SJCRH30 (cell line): ENCODE measurements around the gene LRIT1. TPM values are rescaled to one million over a fixed set of nuclear protein-coding genes. Genes with fewer than 3 reads are reported as not detected.

Experiments used
- DNase-seq, 2 experiments: peaks; one replicate each; pipeline ENCODE4 v3.0.0-alpha.2; 2015 to 2020
- H3K27ac ChIP-seq: fragments of 250-450 bp; sonication (Bioruptor Pico); 2 replicates; pipeline ENCODE4 v1.5.1; 2020; ENCODE audit warnings: mild to moderate bottlenecking, moderate library complexity
- H3K27me3 ChIP-seq: fragments of 250-450 bp; sonication (Bioruptor Pico); 2 replicates; pipeline ENCODE4 v1.5.1; 2020; ENCODE audit warnings: mild to moderate bottlenecking, moderate library complexity
- H3K36me3 ChIP-seq: fragments of 250-450 bp; sonication (Bioruptor Pico); 2 replicates; pipeline ENCODE4 v1.5.1; 2020; ENCODE audit warnings: mild to moderate bottlenecking, moderate library complexity
- H3K4me1 ChIP-seq: fragments of 250-450 bp; sonication (Bioruptor Pico); 2 replicates; pipeline ENCODE4 v1.5.1; 2020; ENCODE audit warnings: mild to moderate bottlenecking, moderate library complexity
- H3K4me3 ChIP-seq: fragments of 250-450 bp; sonication (Bioruptor Pico); 2 replicates; pipeline ENCODE4 v1.5.1; 2020; ENCODE audit warnings: mild to moderate bottlenecking, moderate library complexity
- H3K9me3 ChIP-seq: fragments of 250-450 bp; sonication (Bioruptor Pico); replicated peaks from 2 replicates; pipeline ENCODE4 v1.5.1; 2020; ENCODE audit warnings: mild to moderate bottlenecking, moderate library complexity
- total RNA-seq: library from RNA; depleted of rRNA; stranded (reverse); fragments of >200 nt; shearing (Covaris generic); gene quantifications from 2 replicates; pipeline ENCODE4 v1.2.3, GENCODE V29; 2014

LRIT1 gene
- total RNA-seq, 1 experiment from 2014 or later, result not detected

GRCh38 chr10:84234479-84234878 lies 6.9 kb downstream of the LRIT1 start:
- Histone ChIP-seq H3K27ac (no peak overlapping the region), H3K4me1 (no peaks in the 10 kb centered on the region), H3K9me3 (no peaks in the 10 kb centered on the region), H3K36me3 (no peaks in the 10 kb centered on the region), H3K4me3 (no peak overlapping the region), H3K27me3 (no peaks in the 10 kb centered on the region)
- DNase-seq, result no peak

DNA sequence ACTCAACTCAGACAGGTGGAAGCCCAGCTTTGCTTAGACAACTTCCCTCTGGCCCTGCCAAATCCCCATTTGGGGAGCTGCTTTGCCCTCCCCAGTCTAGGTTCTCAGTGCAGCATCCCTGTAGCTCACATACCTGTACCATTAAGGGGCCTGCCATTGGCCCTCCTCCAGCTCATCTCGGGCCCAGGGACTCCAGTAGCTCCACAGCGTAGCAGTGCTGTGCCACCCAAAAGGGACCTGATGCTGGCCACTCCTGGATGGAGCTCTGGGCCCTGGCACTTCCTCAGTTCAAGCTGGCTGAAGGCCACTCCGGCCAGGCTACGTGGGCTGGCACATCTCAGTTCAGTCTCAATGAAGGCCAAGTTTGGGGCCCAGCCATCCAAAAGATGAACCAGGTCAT lies 7.4 kb downstream of the LRIT1 start:
- no peak overlapping the region for H3K27ac ChIP-seq
- H3K4me3 ChIP-seq, result no peak overlapping the region
- no peaks in the 10 kb centered on the region for H3K9me3 ChIP-seq
- H3K27me3 ChIP-seq, result no peaks in the 10 kb centered on the region
- no peaks in the 10 kb centered on the region for H3K36me3 ChIP-seq
- no peaks in the 10 kb centered on the region for H3K4me1 ChIP-seq
- DNase-seq, result no peak

DNA sequence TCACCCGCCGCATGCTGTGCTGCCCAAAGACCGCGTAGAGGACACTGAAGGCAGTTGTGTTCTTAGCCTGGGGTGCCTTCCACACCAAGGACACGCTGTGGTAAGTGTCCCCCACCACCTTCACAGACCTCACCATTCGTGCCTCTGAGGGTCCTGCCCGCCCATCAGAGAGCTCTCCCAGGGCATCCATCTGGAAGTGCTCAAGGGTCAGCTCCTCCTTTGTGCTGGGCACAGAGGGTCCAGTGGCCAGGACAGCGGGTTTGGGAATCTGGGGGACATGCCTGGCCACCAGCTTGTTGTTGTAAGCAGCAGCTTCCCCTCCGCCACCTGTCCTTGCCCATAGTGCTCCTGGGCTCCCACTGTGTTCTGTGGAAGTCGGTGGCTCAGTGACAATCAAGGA lies 9.0 kb downstream of the LRIT1 start:
- no peaks in the 10 kb centered on the region for H3K36me3 ChIP-seq
- no peak for DNase-seq
- no peak overlapping the region for H3K27ac ChIP-seq
- no peak overlapping the region for H3K4me3 ChIP-seq
- H3K4me1 ChIP-seq, result no peaks in the 10 kb centered on the region
- H3K27me3 ChIP-seq, result no peaks in the 10 kb centered on the region
- no peaks in the 10 kb centered on the region for H3K9me3 ChIP-seq

GRCh38 chr10:84230359-84230758 lies 11.0 kb downstream of the LRIT1 start:
- Histone ChIP-seq H3K36me3 (no peaks in the 10 kb centered on the region), H3K9me3 (no peaks in the 10 kb centered on the region), H3K4me1 (no peaks in the 10 kb centered on the region), H3K4me3 (no peak overlapping the region), H3K27ac (no peak overlapping the region), H3K27me3 (no peaks in the 10 kb centered on the region)
- no peak for DNase-seq

DNA sequence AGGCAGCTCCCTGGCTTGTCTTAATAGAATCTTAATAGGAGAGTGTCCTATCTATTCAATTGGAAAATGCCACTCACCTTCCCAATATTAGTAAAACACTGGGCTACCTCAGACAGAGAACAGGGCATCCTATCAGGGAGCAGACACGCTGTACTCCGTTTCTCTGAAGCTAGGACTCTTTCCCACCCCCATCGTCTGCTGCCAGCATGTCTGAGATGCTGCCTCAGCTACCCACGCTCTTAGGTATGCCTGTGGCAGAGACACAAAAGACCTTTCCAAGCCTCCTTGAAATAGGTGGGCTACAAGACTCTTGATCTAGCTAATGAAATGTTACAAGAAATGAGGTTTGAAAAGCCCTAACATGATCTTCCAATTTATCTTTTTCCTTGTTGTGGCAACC lies 13.5 kb downstream of the LRIT1 start:
- H3K27me3 ChIP-seq, result no peaks in the 10 kb centered on the region
- no peak overlapping the region for H3K27ac ChIP-seq
- H3K36me3 ChIP-seq, result no peaks in the 10 kb centered on the region
- H3K4me1 ChIP-seq, result no peaks in the 10 kb centered on the region
- no peak overlapping the region for H3K4me3 ChIP-seq
- no peak for DNase-seq
- H3K9me3 ChIP-seq, result no peaks in the 10 kb centered on the region

- H3K36me3 ChIP-seq, result no peaks in the 10 kb centered on the region
- H3K27me3 ChIP-seq, result no peaks in the 10 kb centered on the region
- DNase-seq, result no peak
- H3K27ac ChIP-seq, result no peak overlapping the region
- H3K4me3 ChIP-seq, result no peak overlapping the region
- no peaks in the 10 kb centered on the region for H3K9me3 ChIP-seq
- no peaks in the 10 kb centered on the region for H3K4me1 ChIP-seq
These were observed 14.7 kb downstream of the LRIT1 start for GRCh38 chr10:84226616-84227015.

DNA sequence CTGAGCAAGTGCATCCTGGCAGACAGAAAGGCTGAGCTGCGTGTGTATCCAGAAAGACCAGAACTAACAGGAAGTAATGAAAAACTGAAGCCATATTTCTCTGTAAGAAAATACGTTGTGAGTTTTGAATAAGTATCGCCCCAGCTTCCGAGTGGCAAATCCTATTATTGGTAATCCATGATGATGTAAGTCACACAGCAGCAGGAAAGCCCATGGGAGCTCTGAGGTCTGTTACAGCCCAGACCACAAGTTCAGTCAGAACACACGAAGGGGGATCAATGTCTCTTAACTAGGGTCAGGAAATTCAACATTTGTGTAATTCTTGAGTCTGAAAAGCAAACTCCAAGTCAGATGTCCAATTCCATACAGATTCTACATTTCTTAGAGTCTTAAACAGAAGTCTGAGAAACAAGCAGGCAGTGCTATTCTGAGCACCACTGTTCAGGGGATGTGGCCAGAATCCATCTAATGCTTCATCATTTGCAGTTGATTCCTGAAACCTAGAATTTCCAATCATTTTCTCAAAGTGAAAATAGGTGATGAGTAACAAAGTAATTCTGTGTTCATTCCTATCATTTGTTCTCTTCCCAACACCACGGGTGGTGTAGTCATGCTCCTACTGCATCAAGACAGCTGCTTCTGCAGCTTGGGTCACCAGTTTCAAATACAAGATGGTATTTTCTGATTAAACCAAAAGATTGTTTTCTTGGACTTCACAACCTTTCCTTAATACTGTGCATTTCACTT lies 15.7 kb downstream of the LRIT1 start, which contains the start of gene LRIT2:
Gene LRIT2, minus strand, starts transcription at position 118 of the 747 bp plus-strand sequence. Its CDS starts 24 bp downstream, at position 94.
- no peaks in the 10 kb centered on the region for H3K27me3 ChIP-seq
- H3K9me3 ChIP-seq, result no peaks in the 10 kb centered on the region
- H3K27ac ChIP-seq, result no peak within 1 kb of the TSS
- no peaks in the 10 kb centered on the region for H3K36me3 ChIP-seq
- DNase-seq, result no peak
- H3K4me1 ChIP-seq, result no peaks in the 10 kb centered on the region
- H3K4me3 ChIP-seq, result no peak within 1 kb of the TSS

GRCh38 chr10:84224411-84225028 lies 16.8 kb downstream of the LRIT1 start:
- DNase-seq, result peak; percentile 14 to 41

DNA sequence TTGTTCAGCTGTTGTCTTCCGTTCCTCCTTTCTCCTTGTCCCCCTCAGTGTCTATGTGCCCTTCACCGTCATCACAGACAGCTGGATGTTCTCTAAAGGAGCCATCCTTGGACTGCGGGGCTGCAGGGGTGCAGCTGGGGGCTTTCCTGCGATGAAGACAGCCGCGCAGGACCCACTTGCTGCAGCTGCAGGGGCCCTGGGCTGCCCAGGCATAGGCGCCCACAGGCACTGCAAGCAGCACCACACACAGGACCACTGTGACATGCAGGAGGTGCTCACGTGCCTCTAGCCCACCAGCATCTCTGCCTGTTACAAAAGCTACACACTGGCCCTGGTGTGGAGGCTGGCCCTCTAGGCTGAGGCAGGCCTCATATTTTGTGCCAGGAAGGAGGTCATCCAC lies 19.4 kb downstream of the LRIT1 start:
- Histone ChIP-seq H3K27me3 (no peaks in the 10 kb centered on the region), H3K9me3 (no peaks in the 10 kb centered on the region), H3K4me1 (no peaks in the 10 kb centered on the region), H3K4me3 (no peak overlapping the region), H3K36me3 (no peaks in the 10 kb centered on the region), H3K27ac (no peak overlapping the region)
- no peak for DNase-seq

More at GRCh38 chr10:84224411-84225028, 16.8 kb downstream of the LRIT1 start:
- Histone ChIP-seq H3K27me3 (no peaks in the 10 kb centered on the region), H3K36me3 (no peaks in the 10 kb centered on the region), H3K27ac (no peak overlapping the region), H3K4me3 (no peak overlapping the region), H3K9me3 (no peaks in the 10 kb centered on the region), H3K4me1 (no peaks in the 10 kb centered on the region)

GRCh38 chr10:84217746-84218145 lies 23.6 kb downstream of the LRIT1 start:
- DNase-seq, result no peak
- H3K9me3 ChIP-seq, result no peaks in the 10 kb centered on the region
- no peak overlapping the region for H3K4me3 ChIP-seq
- H3K36me3 ChIP-seq, result no peaks in the 10 kb centered on the region
- H3K27ac ChIP-seq, result no peak overlapping the region
- H3K4me1 ChIP-seq, result no peaks in the 10 kb centered on the region
- no peaks in the 10 kb centered on the region for H3K27me3 ChIP-seq

DNA sequence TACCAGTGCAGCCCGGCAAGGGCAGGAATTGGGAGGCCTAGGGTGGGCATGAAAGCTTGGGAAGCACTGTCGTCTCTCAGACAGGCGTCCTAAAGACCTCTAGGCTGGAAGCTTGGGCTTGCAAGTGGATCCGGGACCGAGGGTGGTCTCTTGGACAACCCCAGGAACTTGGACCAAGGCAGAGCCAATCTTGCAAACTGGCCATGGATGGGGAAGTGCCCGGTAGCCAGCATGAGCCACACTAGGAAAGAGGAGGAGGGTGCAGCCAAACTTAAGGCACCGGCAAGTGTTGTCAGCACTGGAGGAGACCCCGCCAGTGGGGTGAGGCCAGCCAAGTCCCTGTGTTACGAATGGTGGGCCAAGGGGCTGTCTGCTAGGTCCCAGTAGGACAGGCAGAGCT lies 24.5 kb downstream of the LRIT1 start:
- no peak overlapping the region for H3K27ac ChIP-seq
- H3K27me3 ChIP-seq, result no peaks in the 10 kb centered on the region

DNA sequence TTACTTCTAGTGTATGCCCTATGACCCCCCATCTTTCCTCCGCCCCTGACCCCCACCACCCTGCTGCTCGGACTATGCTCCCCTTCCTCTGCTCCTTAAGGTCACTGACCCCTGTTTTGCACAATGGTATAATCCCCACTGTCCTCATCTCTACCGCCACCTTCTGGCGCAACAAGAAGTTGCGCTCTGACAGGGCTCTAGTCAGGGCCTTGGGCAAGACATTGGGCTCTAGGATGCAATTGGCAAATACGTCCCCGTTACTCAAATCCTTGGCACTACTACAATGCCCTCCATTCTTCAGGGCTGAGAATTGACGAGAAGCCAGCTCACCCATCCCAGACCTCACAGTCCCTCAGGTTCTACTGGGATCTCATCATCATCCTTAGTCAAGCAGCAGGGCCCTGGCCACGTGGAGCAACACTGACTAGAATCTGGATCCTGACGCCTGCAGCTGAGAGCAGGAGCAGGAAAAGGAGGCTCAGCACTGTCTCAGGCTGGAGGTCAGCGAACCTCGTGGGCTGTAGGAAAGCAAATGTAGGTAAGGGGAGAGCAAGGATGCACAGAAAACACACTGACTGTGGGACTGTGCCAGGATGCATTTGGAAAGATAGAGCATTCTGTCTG lies 26.6 kb downstream of the LRIT1 start:
- no peaks in the 10 kb centered on the region for H3K36me3 ChIP-seq
- DNase-seq, result no peak
- no peaks in the 10 kb centered on the region for H3K4me1 ChIP-seq
- H3K9me3 ChIP-seq, result no peaks in the 10 kb centered on the region
- no peaks in the 10 kb centered on the region for H3K27me3 ChIP-seq
- no peak overlapping the region for H3K4me3 ChIP-seq
- no peak overlapping the region for H3K27ac ChIP-seq

More for the DNA sequence above, 24.5 kb downstream of the LRIT1 start:
- Histone ChIP-seq H3K9me3 (no peaks in the 10 kb centered on the region), H3K36me3 (no peaks in the 10 kb centered on the region), H3K4me1 (no peaks in the 10 kb centered on the region), H3K4me3 (no peak overlapping the region)
- DNase-seq, result no peak

DNA sequence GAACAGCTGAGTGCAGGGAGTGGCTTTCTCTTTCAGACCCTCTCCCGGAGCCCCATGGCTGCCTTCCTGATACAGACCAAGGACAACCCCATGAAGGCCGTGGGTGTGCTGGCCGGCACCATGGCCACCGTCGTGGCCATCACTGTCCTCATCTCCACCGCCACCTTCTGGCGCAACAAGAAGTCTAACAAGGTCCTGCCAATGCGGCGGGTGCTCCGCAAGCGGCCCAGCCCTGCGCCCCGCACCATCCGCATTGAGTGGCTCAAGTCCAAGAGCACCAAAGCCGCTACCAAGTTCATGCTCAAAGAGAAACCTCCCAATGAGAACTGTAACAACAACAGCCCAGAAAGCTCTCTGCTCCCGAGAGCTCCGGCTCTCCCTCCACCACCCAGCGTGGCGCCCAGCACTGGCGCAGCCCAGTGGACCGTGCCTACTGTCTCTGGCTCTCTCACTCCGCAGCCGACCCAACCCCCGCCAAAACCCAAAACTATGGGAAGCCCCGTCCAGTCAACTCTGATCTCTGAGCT lies 27.2 kb downstream of the LRIT1 start:
- DNase-seq, result no peak
- H3K4me3 ChIP-seq, result no peak overlapping the region
- no peaks in the 10 kb centered on the region for H3K27me3 ChIP-seq
- no peaks in the 10 kb centered on the region for H3K36me3 ChIP-seq
- no peaks in the 10 kb centered on the region for H3K4me1 ChIP-seq
- no peak overlapping the region for H3K27ac ChIP-seq
- no peaks in the 10 kb centered on the region for H3K9me3 ChIP-seq

DNA sequence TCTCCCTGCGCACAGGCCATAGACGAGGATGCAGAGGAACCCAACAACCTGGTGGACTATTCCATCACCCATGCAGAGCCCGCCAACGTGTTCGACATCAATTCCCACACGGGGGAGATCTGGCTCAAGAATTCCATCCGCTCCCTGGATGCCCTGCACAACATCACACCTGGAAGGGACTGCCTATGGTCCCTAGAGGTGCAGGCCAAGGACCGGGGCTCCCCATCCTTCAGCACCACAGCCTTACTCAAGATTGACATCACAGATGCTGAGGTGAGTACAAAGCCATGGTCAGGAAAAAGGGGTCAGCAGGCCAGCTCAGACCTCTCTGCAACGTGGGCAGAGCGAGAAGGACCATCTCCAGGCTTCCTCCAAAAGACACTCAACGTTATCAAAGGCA lies 28.3 kb downstream of the LRIT1 start:
- Histone ChIP-seq H3K4me3 (no peak overlapping the region), H3K9me3 (no peaks in the 10 kb centered on the region), H3K27ac (no peak overlapping the region), H3K36me3 (no peaks in the 10 kb centered on the region), H3K4me1 (no peaks in the 10 kb centered on the region), H3K27me3 (no peaks in the 10 kb centered on the region)
- DNase-seq, result no peak

- no peaks in the 10 kb centered on the region for H3K4me1 ChIP-seq
- H3K27ac ChIP-seq, result no peak overlapping the region
- no peaks in the 10 kb centered on the region for H3K27me3 ChIP-seq
- no peaks in the 10 kb centered on the region for H3K36me3 ChIP-seq
- DNase-seq, result no peak
- no peaks in the 10 kb centered on the region for H3K9me3 ChIP-seq
- no peak overlapping the region for H3K4me3 ChIP-seq
These were observed 29.3 kb downstream of the LRIT1 start for GRCh38 chr10:84212014-84212413.
